PC-9 (cell line): Measurements from ENCODE around the gene GATA1. TPM values are rescaled to one million over a fixed set of nuclear protein-coding genes. Genes with fewer than 3 reads are reported as not detected.

Experiments used
- BruUV-seq: library from RNA; stranded (reverse); fragments of 400-500 nt; replicated peaks from 2 replicates; lab custom pipeline; 2021; lab: Mats Ljungman, UMichigan
- CTCF ChIA-PET: fragments of 300-600 bp; sonication (Branson Sonifier 250); formaldehyde crosslinking; loops from one replicate; lab custom pipeline; 2022; ENCODE audit warnings: antibody characterized with exemption; lab: Charles Lee
- POLR2A ChIA-PET: fragments of 300-600 bp; sonication (Branson Sonifier 250); formaldehyde crosslinking; loops from one replicate; lab custom pipeline; 2022; ENCODE audit warnings: antibody characterized with exemption; ENCODE audit not compliant: unreplicated experiment; lab: Charles Lee
- DNase-seq, 2 experiments: peaks; one replicate each; pipeline versions ENCODE4 v3.0.0 to v3.0.0-alpha.2; 2015 to 2022; ENCODE audit warnings: mixed read lengths in 1 of 2
- H2AFZ ChIP-seq: fragments of 200-600 bp; sonication (generic); 2 replicates; pipeline ENCODE4 v1.8.1; 2017; ENCODE audit warnings: antibody characterized with exemption
- H3F3A ChIP-seq: fragments of 200-600 bp; sonication (generic); 2 replicates; pipeline ENCODE4 v1.8.1; 2017; ENCODE audit warnings: antibody characterized with exemption, mild to moderate bottlenecking, low read depth; ENCODE audit not compliant: insufficient read depth
- H3K27ac ChIP-seq: fragments of 200-600 bp; sonication (generic); 2 replicates; pipeline ENCODE4 v1.6.1; 2016; ENCODE audit warnings: mixed run types
- H3K27me3 ChIP-seq: fragments of 200-600 bp; sonication (generic); 2 replicates; pipeline ENCODE4 v1.6.1; 2016; ENCODE audit warnings: low read depth, mixed run types; ENCODE audit not compliant: insufficient read depth
- H3K36me3 ChIP-seq: fragments of 200-600 bp; sonication (generic); 2 replicates; pipeline ENCODE4 v1.6.1; 2016; ENCODE audit warnings: low read depth, mixed run types
- H3K4me1 ChIP-seq: fragments of 200-600 bp; sonication (generic); replicated peaks from 2 replicates; pipeline ENCODE4 v1.6.1; 2016; ENCODE audit warnings: mixed run types; ENCODE audit not compliant: insufficient read depth
- H3K4me2 ChIP-seq: fragments of 200-600 bp; sonication (generic); 2 replicates; pipeline ENCODE4 v1.6.1; 2017; ENCODE audit warnings: mixed run types
- H3K4me3 ChIP-seq: fragments of 200-600 bp; sonication (generic); 2 replicates; pipeline ENCODE4 v1.6.1; 2016; ENCODE audit warnings: mixed run types
- H3K79me2 ChIP-seq: fragments of 200-600 bp; sonication (generic); 2 replicates; pipeline ENCODE4 v1.6.1; 2017; ENCODE audit warnings: low read depth, mixed run types
- H3K9me2 ChIP-seq: fragments of 200-600 bp; sonication (generic); 2 replicates; pipeline ENCODE4 v1.8.1; 2017; ENCODE audit warnings: mild to moderate bottlenecking; ENCODE audit not compliant: insufficient read depth
- H3K9me3 ChIP-seq: fragments of 200-600 bp; sonication (generic); 2 replicates; pipeline ENCODE4 v1.8.1; 2016; ENCODE audit warnings: low read depth; ENCODE audit not compliant: insufficient read depth
- H4K20me1 ChIP-seq: fragments of 200-600 bp; sonication (generic); 2 replicates; pipeline ENCODE4 v1.8.1; 2017; ENCODE audit not compliant: insufficient read depth
- CTCF ChIP-seq: fragments of 200-600 bp; sonication (generic); conservative IDR thresholded peaks from 2 replicates; pipeline ENCODE4 v1.6.1; 2017; ENCODE audit warnings: mixed run types, antibody characterized with exemption, mild to moderate bottlenecking, moderate library complexity
- EZH2 ChIP-seq: fragments of 200-600 bp; sonication (generic); IDR thresholded peaks from 2 replicates; pipeline ENCODE4 v1.8.0; 2017; ENCODE audit warnings: antibody characterized with exemption, low read depth
- intact Hi-C: fragments of 100-400 bp; cut with micrococcal nuclease; formaldehyde crosslinking; loops from one replicate; pipeline ENCODE4 v1.10.0; 2022; ENCODE audit not compliant: unreplicated experiment
- total RNA-seq: library from RNA; stranded (reverse); gene quantifications from 2 replicates; pipeline ENCODE4 v1.2.3, GENCODE V29; 2021

Gene GATA1
- total RNA-seq, 1 experiment from 2014 or later = not detected

- Histone ChIP-seq H4K20me1 (no peaks in the 10 kb centered on the region), H3K79me2 (no peaks in the 10 kb centered on the region), H3K4me2 (no peak overlapping the region), H3K9me3 (no peaks in the 10 kb centered on the region), H3K36me3 (no peaks in the 10 kb centered on the region), H3K4me1 (no peaks in the 10 kb centered on the region), H3K4me3 (no peak overlapping the region), H3K27me3 (no peaks in the 10 kb centered on the region), H3K27ac (no peak overlapping the region), H3F3A (no peaks in the 10 kb centered on the region), H2AFZ (no peak overlapping the region), H3K9me2 (no peaks in the 10 kb centered on the region)
- intact Hi-C loops = no loop called here
- BruUV-seq = no TSS peak
- POLR2A ChIA-PET = no interaction called here
- CTCF ChIA-PET = no interaction called here
- TF ChIP-seq CTCF = no peak
- no peak for TF ChIP-seq EZH2
- no peak for DNase-seq
These were observed 4.7 kb upstream of the GATA1 start for GRCh38 chrX:48781705-48782104.

- no peaks in the 10 kb centered on the region for H4K20me1 ChIP-seq
- TF ChIP-seq EZH2 = no peak
- no peak for TF ChIP-seq CTCF
These were observed 4.2 kb upstream of the GATA1 start for GRCh38 chrX:48782216-48782615.

GRCh38 chrX:48782795-48783194 lies 3.6 kb upstream of the GATA1 start:
- H3K79me2 ChIP-seq = no peaks in the 10 kb centered on the region
- no peak overlapping the region for H3K4me2 ChIP-seq
- H2AFZ ChIP-seq = no peak overlapping the region
- intact Hi-C loops = no loop called here
- ChIA-PET CTCF (no interaction called here), POLR2A (no interaction called here)
- H3K9me2 ChIP-seq = no peaks in the 10 kb centered on the region
- H3K36me3 ChIP-seq = no peaks in the 10 kb centered on the region
- H3K9me3 ChIP-seq = no peaks in the 10 kb centered on the region
- H3K4me3 ChIP-seq = no peak overlapping the region
- BruUV-seq = no TSS peak
- no peaks in the 10 kb centered on the region for H3K27me3 ChIP-seq
- H3F3A ChIP-seq = no peaks in the 10 kb centered on the region
- no peaks in the 10 kb centered on the region for H3K4me1 ChIP-seq
- no peaks in the 10 kb centered on the region for H4K20me1 ChIP-seq
- no peak overlapping the region for H3K27ac ChIP-seq
- TF ChIP-seq EZH2 = no peak
- TF ChIP-seq CTCF = no peak
- no peak for DNase-seq

More at GRCh38 chrX:48782216-48782615, 4.2 kb upstream of the GATA1 start:
- no peak overlapping the region for H2AFZ ChIP-seq
- H3K4me3 ChIP-seq = no peak overlapping the region
- no peak overlapping the region for H3K27ac ChIP-seq
- H3F3A ChIP-seq = no peaks in the 10 kb centered on the region
- H3K4me2 ChIP-seq = no peak overlapping the region
- no peaks in the 10 kb centered on the region for H3K27me3 ChIP-seq
- H3K9me3 ChIP-seq = no peaks in the 10 kb centered on the region
- no peak for DNase-seq
- BruUV-seq = no TSS peak
- H3K4me1 ChIP-seq = no peaks in the 10 kb centered on the region
- no peaks in the 10 kb centered on the region for H3K79me2 ChIP-seq
- no peaks in the 10 kb centered on the region for H3K9me2 ChIP-seq
- POLR2A ChIA-PET = no interaction called here
- intact Hi-C loops = no loop called here
- no peaks in the 10 kb centered on the region for H3K36me3 ChIP-seq
- CTCF ChIA-PET = no interaction called here
